ENCODE data around the gene USP34. TPM values are rescaled to one million over a fixed set of nuclear protein-coding genes. Genes with fewer than 3 reads are reported as not detected.

Gene USP34
- total and polyA plus RNA-seq, 2 donors (not counting 1 experiment from before 2014, with no cell fraction given) = 52.4 to 129 TPM

- DNase-seq (ENCODE audit: low read depth in 2 of 2) = peak in 1 of 2 donors; percentile 55
- Histone ChIP-seq H3K27ac (ENCODE audit: insufficient read depth, low read length) (no peak overlapping the region), H3K4me3 (replicated peaks in 1 of 4; ENCODE audit: control extremely low read depth in 1 of 4, insufficient read depth in 1 of 4, low read depth in 3 of 4, low read length in 4 of 4) (no peak overlapping the region), H3K4me2 (ENCODE audit: extremely low read depth, insufficient read depth, low read length) (no peak overlapping the region), H2AFZ (ENCODE audit: low read length) (no peak overlapping the region), H3K9ac (ENCODE audit: insufficient read depth, low read length) (no peak overlapping the region), H3K79me2 (ENCODE audit: control insufficient read depth, insufficient read depth, low read length) (peaks cover 76% of the 10 kb centered on the region), H3K9me3 (ENCODE audit: control insufficient read depth, insufficient read depth, low read depth, low read length) (no peaks in the 10 kb centered on the region), H3K4me1 (ENCODE audit: control insufficient read depth, extremely low read depth, insufficient read depth, low read length) (no peaks in the 10 kb centered on the region), H3K36me3 (ENCODE audit: control insufficient read depth, insufficient read depth, low read length) (no peaks in the 10 kb centered on the region), H3K27me3 (ENCODE audit: control insufficient read depth, insufficient read depth, low read length) (no peaks in the 10 kb centered on the region), H4K20me1 (ENCODE audit: control insufficient read depth, extremely low read depth, insufficient read depth, low read length) (no peaks in the 10 kb centered on the region)
- no peak for TF ChIP-seq EZH2 (IDR thresholded peaks at IDR 0.05; ENCODE audit: low read length, missing control alignments)
- TF ChIP-seq CTCF (conservative IDR thresholded peaks at IDR 0.05 in 1 of 2, IDR thresholded peaks at IDR 0.05 in 1 of 2; ENCODE audit: low read depth in 1 of 2, low read length in 2 of 2) = no peak
Observed at GRCh38 chr2:61423714-61424113, 47.2 kb downstream of the USP34 start.

DNA sequence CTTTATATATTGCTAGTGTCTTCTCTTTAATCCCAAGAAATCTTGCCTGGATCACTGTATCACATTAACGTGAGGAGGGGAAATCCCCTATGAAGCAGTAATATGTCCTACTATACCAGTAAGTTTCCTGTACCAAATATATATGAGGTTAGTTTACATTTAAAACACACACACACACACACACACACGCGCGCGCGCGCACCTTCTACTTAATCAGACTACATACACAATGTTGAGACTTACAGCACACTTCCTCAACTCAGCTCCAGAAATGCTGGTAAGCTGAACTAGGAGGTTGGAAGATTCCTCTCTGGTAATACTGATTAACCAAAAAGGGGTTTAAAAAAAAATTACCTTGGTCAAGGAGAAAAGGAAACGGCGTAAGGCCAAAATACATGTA lies 49.3 kb downstream of the USP34 start:
- peaks cover 62% of the 10 kb centered on the region for H3K79me2 ChIP-seq (ENCODE audit: control insufficient read depth, insufficient read depth, low read length)
- H3K4me2 ChIP-seq (ENCODE audit: extremely low read depth, insufficient read depth, low read length) = no peak overlapping the region
- no peaks in the 10 kb centered on the region for H4K20me1 ChIP-seq (ENCODE audit: control insufficient read depth, extremely low read depth, insufficient read depth, low read length)
- no peak overlapping the region for H3K27ac ChIP-seq (ENCODE audit: insufficient read depth, low read length)
- H3K4me1 ChIP-seq (ENCODE audit: control insufficient read depth, extremely low read depth, insufficient read depth, low read length) = no peaks in the 10 kb centered on the region
- no peak for DNase-seq (ENCODE audit: low read depth in 2 of 2)
- TF ChIP-seq CTCF (conservative IDR thresholded peaks at IDR 0.05 in 1 of 2, IDR thresholded peaks at IDR 0.05 in 1 of 2; ENCODE audit: low read depth in 1 of 2, low read length in 2 of 2) (no peak), EZH2 (IDR thresholded peaks at IDR 0.05; ENCODE audit: low read length, missing control alignments) (no peak)
- H3K9ac ChIP-seq (ENCODE audit: insufficient read depth, low read length) = no peak overlapping the region
- no peaks in the 10 kb centered on the region for H3K27me3 ChIP-seq (ENCODE audit: control insufficient read depth, insufficient read depth, low read length)
- H3K36me3 ChIP-seq (ENCODE audit: control insufficient read depth, insufficient read depth, low read length) = peaks cover 2% of the 10 kb centered on the region
- H3K4me3 ChIP-seq (replicated peaks in 1 of 4; ENCODE audit: control extremely low read depth in 1 of 4, insufficient read depth in 1 of 4, low read depth in 3 of 4, low read length in 4 of 4) = no peak overlapping the region
- no peaks in the 10 kb centered on the region for H3K9me3 ChIP-seq (ENCODE audit: control insufficient read depth, insufficient read depth, low read depth, low read length)
- no peak overlapping the region for H2AFZ ChIP-seq (ENCODE audit: low read length)

GRCh38 chr2:61420991-61421544 lies 49.8 kb downstream of the USP34 start:
- Histone ChIP-seq H4K20me1 (ENCODE audit: control insufficient read depth, extremely low read depth, insufficient read depth, low read length) (no peaks in the 10 kb centered on the region), H3K79me2 (ENCODE audit: control insufficient read depth, insufficient read depth, low read length) (peaks cover 56% of the 10 kb centered on the region), H3K9ac (ENCODE audit: insufficient read depth, low read length) (no peak overlapping the region), H3K4me2 (ENCODE audit: extremely low read depth, insufficient read depth, low read length) (no peak overlapping the region), H3K27ac (ENCODE audit: insufficient read depth, low read length) (no peak overlapping the region), H3K27me3 (ENCODE audit: control insufficient read depth, insufficient read depth, low read length) (no peaks in the 10 kb centered on the region), H3K9me3 (ENCODE audit: control insufficient read depth, insufficient read depth, low read depth, low read length) (no peaks in the 10 kb centered on the region), H3K4me1 (ENCODE audit: control insufficient read depth, extremely low read depth, insufficient read depth, low read length) (no peaks in the 10 kb centered on the region), H3K36me3 (ENCODE audit: control insufficient read depth, insufficient read depth, low read length) (peaks cover 2% of the 10 kb centered on the region), H3K4me3 (replicated peaks in 1 of 4; ENCODE audit: control extremely low read depth in 1 of 4, insufficient read depth in 1 of 4, low read depth in 3 of 4, low read length in 4 of 4) (no peak overlapping the region), H2AFZ (ENCODE audit: low read length) (no peak overlapping the region)
- no peak for DNase-seq (ENCODE audit: low read depth in 2 of 2)
- TF ChIP-seq EZH2 (IDR thresholded peaks at IDR 0.05; ENCODE audit: low read length, missing control alignments) = no peak
- TF ChIP-seq CTCF (conservative IDR thresholded peaks at IDR 0.05 in 1 of 2, IDR thresholded peaks at IDR 0.05 in 1 of 2; ENCODE audit: low read depth in 1 of 2, low read length in 2 of 2) = no peak
